Left ventricle myocardium inferior (tissue), 1 donor: ENCODE results near the gene PTPRG. TPM values are rescaled to one million over a fixed set of nuclear protein-coding genes. Genes with fewer than 3 reads are reported as not detected.

Source experiments
- DNase-seq: peaks from one replicate; pipeline ENCODE4 v3.0.0-alpha.2; 2020
- H3K27ac ChIP-seq: fragments of 200-600 bp; replicated peaks from 2 replicates; pipeline ENCODE4 v1.8.0; 2021
- H3K27me3 ChIP-seq: fragments of 200-600 bp; 2 replicates; pipeline ENCODE4 v1.8.0; 2021; ENCODE audit warnings: low read depth
- H3K36me3 ChIP-seq: fragments of 200-600 bp; 2 replicates; pipeline ENCODE4 v1.8.0; 2021
- H3K4me1 ChIP-seq: fragments of 200-600 bp; 2 replicates; pipeline ENCODE4 v1.8.0; 2021
- H3K4me3 ChIP-seq: fragments of 200-600 bp; 2 replicates; pipeline ENCODE4 v1.8.0; 2021; ENCODE audit warnings: mild to moderate bottlenecking, moderate library complexity
- H3K9me3 ChIP-seq: fragments of 200-600 bp; replicated peaks from 2 replicates; pipeline ENCODE4 v1.8.0; 2021
- intact Hi-C: fragments of 100-400 bp; cut with micrococcal nuclease; formaldehyde crosslinking; loops from one replicate; pipeline ENCODE4 v1.11.0; 2022
- total RNA-seq: library from RNA; stranded (reverse); fragmentation: NEBNext Ultra II Directional; extraction: Animal tissue kit (Norgen Biotek cat#: 25700); gene quantifications from one replicate; pipeline ENCODE4 v1.2.1, GENCODE V29; 2021
- TF ChIP-seq, protein P1 (sequence below): fragments of 200-600 bp; IDR thresholded peaks from 2 replicates; pipeline ENCODE4 v1.8.0; 2021; ENCODE audit warnings: antibody characterized with exemption, mild to moderate bottlenecking, borderline replicate concordance
- donor health status: DM: no; HTN: yes; CAD: no; lungs with severe emphysema.

PTPRG gene
- total RNA-seq, 1 donor from 2014 or later: 29.6 TPM

DNA sequence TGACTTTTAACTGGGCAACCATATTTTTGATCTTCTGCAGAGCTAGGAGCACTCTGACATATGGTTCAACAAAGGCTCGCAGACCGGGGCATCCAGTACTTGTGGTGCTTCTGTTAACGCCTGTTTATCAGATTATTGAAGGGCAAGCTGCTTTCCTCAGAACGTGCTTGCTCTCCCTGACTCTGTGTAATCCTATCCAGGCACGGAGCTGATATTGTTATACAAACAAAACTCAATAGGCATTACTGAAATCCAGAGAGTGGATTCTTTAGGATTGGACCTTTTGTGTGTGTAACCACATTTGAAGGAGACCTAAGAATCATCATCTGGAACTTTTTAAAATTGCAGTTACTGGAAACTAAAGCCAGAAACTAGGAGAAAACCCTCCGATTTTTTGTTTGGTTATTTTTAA is 246.5 kb downstream of the PTPRG start:
- no peaks in the 10 kb centered on the region for H3K9me3 ChIP-seq
- DNase-seq: no peak
- peak overlapping the region; percentile 86 for H3K27ac ChIP-seq
- H3K4me3 ChIP-seq: no peak overlapping the region
- H3K27me3 ChIP-seq: no peaks in the 10 kb centered on the region
- no peaks in the 10 kb centered on the region for H3K36me3 ChIP-seq
- TF ChIP-seq, protein P1, sequence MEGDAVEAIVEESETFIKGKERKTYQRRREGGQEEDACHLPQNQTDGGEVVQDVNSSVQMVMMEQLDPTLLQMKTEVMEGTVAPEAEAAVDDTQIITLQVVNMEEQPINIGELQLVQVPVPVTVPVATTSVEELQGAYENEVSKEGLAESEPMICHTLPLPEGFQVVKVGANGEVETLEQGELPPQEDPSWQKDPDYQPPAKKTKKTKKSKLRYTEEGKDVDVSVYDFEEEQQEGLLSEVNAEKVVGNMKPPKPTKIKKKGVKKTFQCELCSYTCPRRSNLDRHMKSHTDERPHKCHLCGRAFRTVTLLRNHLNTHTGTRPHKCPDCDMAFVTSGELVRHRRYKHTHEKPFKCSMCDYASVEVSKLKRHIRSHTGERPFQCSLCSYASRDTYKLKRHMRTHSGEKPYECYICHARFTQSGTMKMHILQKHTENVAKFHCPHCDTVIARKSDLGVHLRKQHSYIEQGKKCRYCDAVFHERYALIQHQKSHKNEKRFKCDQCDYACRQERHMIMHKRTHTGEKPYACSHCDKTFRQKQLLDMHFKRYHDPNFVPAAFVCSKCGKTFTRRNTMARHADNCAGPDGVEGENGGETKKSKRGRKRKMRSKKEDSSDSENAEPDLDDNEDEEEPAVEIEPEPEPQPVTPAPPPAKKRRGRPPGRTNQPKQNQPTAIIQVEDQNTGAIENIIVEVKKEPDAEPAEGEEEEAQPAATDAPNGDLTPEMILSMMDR: no peak
- intact Hi-C loops: no loop called here
- H3K4me1 ChIP-seq: peaks cover 100% of the 10 kb centered on the region

DNA sequence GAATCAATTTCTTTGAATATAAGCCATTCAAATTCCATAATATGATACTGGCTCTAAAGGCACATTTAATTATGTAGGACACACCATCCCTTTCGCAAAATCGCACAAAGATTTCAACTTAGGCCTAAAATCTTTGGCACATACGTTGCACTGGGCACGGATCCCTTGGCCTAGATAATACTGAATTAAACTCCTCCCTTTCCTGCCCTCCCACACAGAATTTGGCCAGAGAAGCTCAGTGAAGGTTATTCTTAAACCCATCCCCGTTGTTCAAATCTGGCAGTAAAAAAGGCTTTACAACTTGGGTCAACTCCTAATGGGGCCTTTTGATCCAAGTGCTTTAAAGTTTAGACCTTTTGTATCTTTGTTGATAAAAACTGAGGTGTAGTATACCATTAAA is 247.2 kb downstream of the PTPRG start:
- intact Hi-C loops: no loop called here
- peak; percentile 67 for DNase-seq
- TF ChIP-seq, protein P1: no peak
- Histone ChIP-seq H3K36me3 (no peaks in the 10 kb centered on the region), H3K27me3 (no peaks in the 10 kb centered on the region), H3K27ac (peak overlapping the region; percentile 86), H3K4me1 (peaks cover 96% of the 10 kb centered on the region), H3K4me3 (no peak overlapping the region), H3K9me3 (no peaks in the 10 kb centered on the region)

DNA sequence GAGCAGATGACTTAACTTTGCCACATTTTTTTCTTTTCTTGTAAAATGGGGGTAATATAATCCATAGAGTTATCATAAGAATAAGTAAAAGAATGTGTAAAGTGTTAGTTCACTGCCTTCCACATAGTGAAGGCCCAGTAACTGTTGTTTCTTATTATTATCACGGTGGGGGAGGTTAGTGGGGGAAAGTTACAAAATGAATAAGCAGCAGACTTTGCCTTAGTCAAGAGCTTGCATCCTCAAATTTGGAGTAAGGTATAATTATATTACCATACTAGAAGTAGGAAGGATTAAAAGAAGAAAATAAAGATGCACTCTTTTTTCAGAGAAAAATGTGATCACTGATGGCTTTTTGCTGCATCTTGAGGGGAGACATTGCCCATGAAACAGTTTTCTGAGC is 247.6 kb downstream of the PTPRG start:
- Histone ChIP-seq H3K4me3 (no peak overlapping the region), H3K27me3 (no peaks in the 10 kb centered on the region), H3K4me1 (peaks cover 96% of the 10 kb centered on the region), H3K36me3 (no peaks in the 10 kb centered on the region), H3K9me3 (no peaks in the 10 kb centered on the region), H3K27ac (peak overlapping the region; percentile 86)
- DNase-seq: no peak
- TF ChIP-seq, protein P1: no peak
- intact Hi-C loops: no loop called here

DNA sequence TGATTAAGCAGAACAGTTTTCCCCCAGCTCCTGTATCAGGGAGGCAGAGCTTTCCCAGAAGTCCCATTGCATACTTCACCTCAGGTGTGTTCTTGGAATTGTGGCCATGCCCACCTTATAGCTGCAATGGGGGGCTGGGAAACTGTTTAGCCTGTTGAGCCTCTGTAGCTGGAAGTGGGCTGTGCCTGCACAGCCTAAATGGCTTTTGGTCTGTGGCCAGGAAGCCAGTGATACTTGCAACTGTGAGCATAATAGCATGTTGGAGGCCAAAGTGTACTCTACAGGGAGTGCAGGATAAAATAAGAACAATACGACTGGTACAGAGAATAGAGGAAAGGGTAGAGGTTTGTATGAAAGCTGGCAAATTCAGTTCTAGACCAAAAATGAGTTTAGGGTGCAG is 248.5 kb downstream of the PTPRG start:
- DNase-seq: peak; percentile 65
- TF ChIP-seq, protein P1: no peak
- Histone ChIP-seq H3K27ac (peak overlapping the region; percentile 86), H3K4me1 (peaks cover 96% of the 10 kb centered on the region), H3K4me3 (no peak overlapping the region), H3K36me3 (no peaks in the 10 kb centered on the region), H3K27me3 (no peaks in the 10 kb centered on the region), H3K9me3 (no peaks in the 10 kb centered on the region)
- intact Hi-C loops: no loop called here

DNA sequence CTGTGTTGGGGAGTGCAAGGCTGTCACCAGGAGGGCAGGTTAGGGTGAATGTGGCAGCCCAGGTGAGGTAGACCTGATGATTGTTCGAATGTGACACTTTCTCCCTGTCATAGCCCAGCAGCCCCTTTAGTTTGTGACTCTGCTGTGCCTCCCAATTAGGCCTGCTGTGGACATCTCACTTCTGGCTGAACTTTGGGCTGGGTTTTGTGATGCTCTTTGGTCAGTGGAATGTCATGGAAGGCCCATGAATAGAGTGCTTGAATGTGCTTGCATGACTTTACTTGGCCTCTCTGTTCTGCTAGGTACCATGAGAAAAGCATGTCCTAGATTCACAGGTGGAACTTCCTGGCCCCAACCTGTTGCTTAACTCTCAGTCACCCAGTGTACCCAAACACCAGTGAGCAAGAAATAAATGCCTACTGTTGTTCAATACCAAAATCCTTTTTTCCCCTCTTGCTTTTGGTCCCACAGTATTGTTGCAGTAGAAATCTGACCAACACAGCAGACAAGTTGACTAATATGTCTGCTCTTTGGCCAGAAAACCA is 249.7 kb downstream of the PTPRG start:
- DNase-seq: no peak
- TF ChIP-seq, protein P1: no peak
- intact Hi-C loops: no loop called here

More for the DNA sequence above, 249.7 kb downstream of the PTPRG start:
- Histone ChIP-seq H3K36me3 (no peaks in the 10 kb centered on the region), H3K27ac (peak overlapping the region; percentile 86), H3K4me3 (no peak overlapping the region), H3K9me3 (no peaks in the 10 kb centered on the region), H3K4me1 (peaks cover 87% of the 10 kb centered on the region), H3K27me3 (no peaks in the 10 kb centered on the region)
